Endodermal cell (in vitro differentiated cells): ENCODE results near the gene MRTFB. TPM values are rescaled to one million over a fixed set of nuclear protein-coding genes. Genes with fewer than 3 reads are reported as not detected.

ENCODE experiments used
- DNase-seq: peaks from one replicate; pipeline ENCODE4 v3.0.0-alpha.2; 2017
- H3K27ac ChIP-seq: 2 replicates; pipeline ENCODE4 v1.5.1; 2013; ENCODE audit warnings: mild to moderate bottlenecking, low read depth, low read length, moderate library complexity
- H3K27me3 ChIP-seq: 2 replicates; pipeline ENCODE4 v1.6.1; 2013; ENCODE audit warnings: mild to moderate bottlenecking, low read length, moderate library complexity; ENCODE audit not compliant: insufficient read depth, control insufficient read depth, poor library complexity, severe bottlenecking
- H3K36me3 ChIP-seq: 2 replicates; pipeline ENCODE4 v1.7.0; 2013; ENCODE audit warnings: mild to moderate bottlenecking, low read length, moderate library complexity; ENCODE audit not compliant: control insufficient read depth, insufficient read depth
- H3K4me1 ChIP-seq: one replicate; pipeline ENCODE4 v1.7.0; 2013; ENCODE audit warnings: low read length; ENCODE audit not compliant: control insufficient read depth, insufficient read depth
- H3K4me3 ChIP-seq: 2 replicates; pipeline ENCODE4 v1.5.1; 2013; ENCODE audit warnings: mild to moderate bottlenecking, low read length, moderate library complexity
- H3K9ac ChIP-seq: 2 replicates; pipeline ENCODE4 v1.6.1; 2013; ENCODE audit warnings: mild to moderate bottlenecking, low read length, moderate library complexity; ENCODE audit not compliant: poor library complexity, severe bottlenecking; ENCODE audit errors: extremely low read depth
- H3K9me3 ChIP-seq: 2 replicates; pipeline ENCODE4 v1.6.1; 2013; ENCODE audit warnings: mild to moderate bottlenecking, low read length, moderate library complexity; ENCODE audit not compliant: control insufficient read depth
- H3K27ac Mint-ChIP-seq: 2 replicates; pipeline ENCODE4 v1.8.0; 2020; ENCODE audit warnings: mixed read lengths
- H3K27me3 Mint-ChIP-seq: 2 replicates; pipeline ENCODE4 v1.8.0; 2021; ENCODE audit warnings: mild to moderate bottlenecking, mixed read lengths; ENCODE audit not compliant: insufficient read depth
- H3K36me3 Mint-ChIP-seq: 2 replicates; pipeline ENCODE4 v1.8.0; 2020; ENCODE audit warnings: low read depth, mixed read lengths
- H3K4me1 Mint-ChIP-seq: 2 replicates; pipeline ENCODE4 v1.8.0; 2020; ENCODE audit warnings: mixed read lengths
- H3K4me3 Mint-ChIP-seq: 2 replicates; pipeline ENCODE4 v1.8.0; 2020; ENCODE audit warnings: mild to moderate bottlenecking, moderate library complexity, mixed read lengths
- H3K9me3 Mint-ChIP-seq: 2 replicates; pipeline ENCODE4 v1.8.0; 2020; ENCODE audit warnings: mild to moderate bottlenecking, mixed read lengths
- WGBS, 2 experiments: methylation state at CpG; one replicate each; pipeline versions ENCODE4 v1.1.5 to v1.1.7; 2013; ENCODE audit warnings: missing lambda C conversion rate in 2 of 2, mixed read lengths in 1 of 2; ENCODE audit not compliant: insufficient coverage in 1 of 2, insufficient read length in 1 of 2; 5-methylcytosine and 5-hydroxymethylcytosine counted together
- total RNA-seq, 2 donors: library from RNA; stranded (reverse); fragmentation: NEBNext Ultra II Directional in 1 of 2; extraction: Animal tissue kit (Norgen Biotek cat#: 25700) in 1 of 2; gene quantifications; 2 replicates in 1 of 2; 3 replicates in 1 of 2; pipeline ENCODE4 v1.2.1, GENCODE V29; 2021
- TF ChIP-seq, protein P1 (sequence below): fragments of 200-600 bp; sonication (generic); conservative IDR thresholded peaks from 2 replicates; pipeline ENCODE4 v1.5.0; 2021; ENCODE audit warnings: antibody characterized with exemption, mild to moderate bottlenecking

MRTFB gene
- total RNA-seq, 2 donors from 2014 or later, result 49.4 to 58.6 TPM

DNA sequence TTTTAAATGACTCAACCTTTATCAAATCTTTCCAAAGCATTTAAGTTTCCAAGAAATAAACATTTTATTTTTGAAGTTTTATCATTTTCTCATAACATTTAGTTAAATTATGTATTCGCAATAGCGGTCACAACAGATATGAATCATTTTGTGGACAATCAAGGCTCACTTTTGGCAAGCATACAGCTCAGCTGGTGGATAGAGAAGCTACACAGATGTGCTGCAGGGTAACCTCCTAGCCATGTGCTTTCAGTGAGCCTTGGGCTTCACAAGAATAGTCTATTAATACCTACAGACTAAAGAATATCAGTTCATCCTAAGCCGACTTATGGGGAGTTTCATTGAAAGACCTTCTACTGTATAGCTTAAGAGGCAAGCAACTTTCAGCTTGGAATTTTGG, 144.8 kb downstream of the MRTFB start:
- WGBS, 2 experiments, result 79 to 92% methylated on average over 3 of the region's 3 CpGs
- Mint-ChIP-seq H3K36me3 (peaks cover 38% of the 10 kb centered on the region), H3K4me3 (no peak overlapping the region), H3K27me3 (no peaks in the 10 kb centered on the region), H3K4me1 (peaks cover 13% of the 10 kb centered on the region), H3K27ac (no peak overlapping the region), H3K9me3 (no peaks in the 10 kb centered on the region)
- Histone ChIP-seq H3K36me3 (peaks cover 75% of the 10 kb centered on the region), H3K27ac (no peak overlapping the region), H3K9ac (no peak overlapping the region), H3K4me1 (no peaks in the 10 kb centered on the region), H3K4me3 (no peak overlapping the region), H3K27me3 (no peaks in the 10 kb centered on the region), H3K9me3 (no peaks in the 10 kb centered on the region)
- TF ChIP-seq, protein P1, sequence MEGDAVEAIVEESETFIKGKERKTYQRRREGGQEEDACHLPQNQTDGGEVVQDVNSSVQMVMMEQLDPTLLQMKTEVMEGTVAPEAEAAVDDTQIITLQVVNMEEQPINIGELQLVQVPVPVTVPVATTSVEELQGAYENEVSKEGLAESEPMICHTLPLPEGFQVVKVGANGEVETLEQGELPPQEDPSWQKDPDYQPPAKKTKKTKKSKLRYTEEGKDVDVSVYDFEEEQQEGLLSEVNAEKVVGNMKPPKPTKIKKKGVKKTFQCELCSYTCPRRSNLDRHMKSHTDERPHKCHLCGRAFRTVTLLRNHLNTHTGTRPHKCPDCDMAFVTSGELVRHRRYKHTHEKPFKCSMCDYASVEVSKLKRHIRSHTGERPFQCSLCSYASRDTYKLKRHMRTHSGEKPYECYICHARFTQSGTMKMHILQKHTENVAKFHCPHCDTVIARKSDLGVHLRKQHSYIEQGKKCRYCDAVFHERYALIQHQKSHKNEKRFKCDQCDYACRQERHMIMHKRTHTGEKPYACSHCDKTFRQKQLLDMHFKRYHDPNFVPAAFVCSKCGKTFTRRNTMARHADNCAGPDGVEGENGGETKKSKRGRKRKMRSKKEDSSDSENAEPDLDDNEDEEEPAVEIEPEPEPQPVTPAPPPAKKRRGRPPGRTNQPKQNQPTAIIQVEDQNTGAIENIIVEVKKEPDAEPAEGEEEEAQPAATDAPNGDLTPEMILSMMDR, result no peak
- no peak for DNase-seq

- peak; percentile 48 for DNase-seq
- Histone ChIP-seq H3K4me1 (no peaks in the 10 kb centered on the region), H3K27me3 (no peaks in the 10 kb centered on the region), H3K27ac (no peak overlapping the region), H3K9me3 (peaks cover 23% of the 10 kb centered on the region), H3K9ac (no peak overlapping the region), H3K36me3 (peaks cover 76% of the 10 kb centered on the region), H3K4me3 (peak overlapping the region; percentile 3)
- H3K27ac Mint-ChIP-seq, result peak overlapping the region; percentile 72
- peaks cover 13% of the 10 kb centered on the region for H3K9me3 Mint-ChIP-seq
- TF ChIP-seq, protein P1, result no peak
- WGBS, 2 experiments, result 91 to 100% methylated on average over 1 to 3 of the region's 3 CpGs
- H3K4me1 Mint-ChIP-seq, result peaks cover 13% of the 10 kb centered on the region
- H3K36me3 Mint-ChIP-seq, result peaks cover 60% of the 10 kb centered on the region
- no peak overlapping the region for H3K4me3 Mint-ChIP-seq
- H3K27me3 Mint-ChIP-seq, result no peaks in the 10 kb centered on the region
These were observed 148.9 kb downstream of the MRTFB start for GRCh38 chr16:14219983-14220382.

- Mint-ChIP-seq H3K9me3 (peaks cover 29% of the 10 kb centered on the region), H3K27ac (no peak overlapping the region), H3K4me3 (no peak overlapping the region), H3K4me1 (peaks cover 13% of the 10 kb centered on the region), H3K36me3 (peaks cover 71% of the 10 kb centered on the region), H3K27me3 (no peaks in the 10 kb centered on the region)
- H3K27me3 ChIP-seq, result no peaks in the 10 kb centered on the region
- TF ChIP-seq, protein P1, result no peak
- 98 to 100% methylated on average over 1 to 2 of the region's 2 CpGs for WGBS, 2 experiments
- H3K4me3 ChIP-seq, result no peak overlapping the region
- H3K27ac ChIP-seq, result no peak overlapping the region
- H3K36me3 ChIP-seq, result peaks cover 71% of the 10 kb centered on the region
- no peak for DNase-seq
- H3K9me3 ChIP-seq, result peaks cover 42% of the 10 kb centered on the region
- no peaks in the 10 kb centered on the region for H3K4me1 ChIP-seq
- no peak overlapping the region for H3K9ac ChIP-seq
These were observed 152.5 kb downstream of the MRTFB start for GRCh38 chr16:14223632-14224031.
